Small intestine (tissue), 7 donors: Measurements from ENCODE around the gene ADCY7. TPM values are rescaled to one million over a fixed set of nuclear protein-coding genes. Genes with fewer than 3 reads are reported as not detected.

Experiments
- DNase-seq, 2 donors: peaks; one replicate each; pipeline versions ENCODE4 v3.0.0 to v3.0.0-alpha.2; 2013
- FAIRE-seq: peaks from 2 replicates; lab custom pipeline; 2012; peaks lifted over from hg19 to GRCh38; lab: Jason Lieb, UNC
- H3K27ac ChIP-seq, 3 donors: one replicate each; pipeline ENCODE4 v1.5.1; 2013; ENCODE audit warnings: low read length in 2 of 3, mild to moderate bottlenecking in 2 of 3, control low read depth in 1 of 3, inconsistent platforms in 1 of 3, low read depth in 1 of 3, moderate library complexity in 1 of 3
- H3K27me3 ChIP-seq, 3 donors: one replicate each; pipeline ENCODE4 v1.6.1; 2013; ENCODE audit warnings: low read length in 3 of 3, inconsistent platforms in 1 of 3; ENCODE audit not compliant: control insufficient read depth in 3 of 3, insufficient read depth in 3 of 3
- H3K36me3 ChIP-seq, 3 donors: one replicate each; pipeline ENCODE4 v1.6.1; 2013; ENCODE audit warnings: low read length in 3 of 3, inconsistent platforms in 1 of 3, low read depth in 1 of 3, mild to moderate bottlenecking in 1 of 3, moderate library complexity in 1 of 3; ENCODE audit not compliant: control insufficient read depth in 3 of 3, insufficient read depth in 2 of 3
- H3K4me1 ChIP-seq, 3 donors: one replicate each; pipeline ENCODE4 v1.6.1; 2013; ENCODE audit warnings: low read length in 2 of 3, inconsistent platforms in 1 of 3, low read depth in 1 of 3, mild to moderate bottlenecking in 1 of 3, moderate library complexity in 1 of 3; ENCODE audit not compliant: control insufficient read depth in 3 of 3, insufficient read depth in 2 of 3
- H3K4me3 ChIP-seq, 3 donors: one replicate each; pipeline ENCODE4 v1.5.1; 2013; ENCODE audit warnings: low read length in 3 of 3, control low read depth in 1 of 3, inconsistent platforms in 1 of 3, low read depth in 1 of 3, mild to moderate bottlenecking in 1 of 3, moderate library complexity in 1 of 3
- H3K9me3 ChIP-seq, 2 donors: one replicate each; pipeline ENCODE4 v1.6.1; 2013; ENCODE audit warnings: low read depth in 1 of 2, low read length in 1 of 2; ENCODE audit not compliant: control insufficient read depth in 2 of 2, insufficient read depth in 1 of 2
- WGBS, 3 donors: extraction: QIAGEN DNeasy Blood & Tissue Kit; methylation state at CpG; one replicate each; pipeline ENCODE4 v1.1.7; 2013; 5-methylcytosine and 5-hydroxymethylcytosine counted together
- polyA plus RNA-seq, 4 donors: library from polyadenylated mRNA; stranded (reverse) in 3 of 4; unstranded in 1 of 4; fragments of 200-250 nt in 3 of 4; fragments of 120-200 nt in 1 of 4; gene quantifications; one replicate each; pipeline versions ENCODE4 v1.2.1 to v1.2.3, GENCODE V29; 2013
- donor health status: healthy with polysubstance abuse.
- donor health status: control.
- donor health status: control.
- donor health status: Bipolar disorder and iron deficiency.
- donor health status: healthy.

ADCY7 gene
- polyA plus RNA-seq, 4 donors, result 0.45 to 7.3 (median 3.4) TPM

DNA sequence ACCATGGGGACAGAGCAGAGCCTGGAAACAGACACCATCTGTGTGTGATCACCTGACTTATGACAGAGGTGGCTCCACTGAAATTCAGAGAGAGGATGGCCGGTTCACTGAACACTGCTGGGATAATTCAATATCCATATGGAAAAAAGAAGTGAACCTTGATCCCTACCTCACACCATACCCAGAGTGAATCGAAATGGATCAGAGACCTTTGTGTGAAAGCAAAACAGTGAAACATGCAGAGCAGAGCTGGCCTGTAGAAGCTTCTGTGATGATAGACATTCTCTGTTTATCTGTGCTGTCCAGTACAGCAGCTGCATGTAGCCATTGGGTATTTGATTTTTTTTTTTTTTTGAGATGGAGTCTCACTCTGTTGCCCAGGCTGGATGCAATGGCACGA, 20.3 kb downstream of the ADCY7 start:
- Histone ChIP-seq H3K9me3 (peaks cover 0 to 7% of the 10 kb centered on the region in 2 donors), H3K27ac (no peak overlapping the region), H3K4me3 (no peak overlapping the region), H3K36me3 (peaks cover 0 to 3% (median 0%) of the 10 kb centered on the region in 3 donors), H3K27me3 (no peaks in the 10 kb centered on the region), H3K4me1 (peaks cover 2 to 9% (median 9%) of the 10 kb centered on the region in 3 donors)
- FAIRE-seq (no peak), DNase-seq (no peak)
- 94 to 99% (median 95%) methylated on average over 3 of the region's 3 CpGs for WGBS, 3 donors

DNA sequence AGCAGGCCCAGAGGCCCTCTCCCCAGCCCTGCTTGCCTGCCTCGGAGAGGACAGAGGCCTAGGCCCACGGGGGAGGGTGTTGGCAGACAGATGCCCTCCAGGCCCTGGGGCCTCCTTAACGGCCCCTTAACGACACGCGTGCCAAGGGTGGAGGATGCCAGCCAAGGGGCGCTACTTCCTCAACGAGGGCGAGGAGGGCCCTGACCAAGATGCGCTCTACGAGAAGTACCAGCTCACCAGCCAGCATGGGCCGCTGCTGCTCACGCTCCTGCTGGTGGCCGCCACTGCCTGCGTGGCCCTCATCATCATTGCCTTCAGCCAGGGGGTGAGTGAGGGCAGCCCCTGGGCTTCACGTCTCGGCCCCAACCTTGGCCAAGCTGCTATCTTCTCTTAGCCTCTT, 21.7 kb downstream of the ADCY7 start:
- Histone ChIP-seq H3K4me3 (no peak overlapping the region), H3K4me1 (peaks cover 0 to 9% (median under 1%) of the 10 kb centered on the region in 3 donors), H3K27ac (no peak overlapping the region), H3K9me3 (peaks cover 0 to 7% of the 10 kb centered on the region in 2 donors), H3K27me3 (no peaks in the 10 kb centered on the region), H3K36me3 (peaks cover 0 to 3% (median 0%) of the 10 kb centered on the region in 3 donors)
- DNase-seq (no peak), FAIRE-seq (no peak)
- WGBS, 3 donors, result 89 to 93% (median 92%) methylated on average over 10 to 17 of the region's 17 CpGs

DNA sequence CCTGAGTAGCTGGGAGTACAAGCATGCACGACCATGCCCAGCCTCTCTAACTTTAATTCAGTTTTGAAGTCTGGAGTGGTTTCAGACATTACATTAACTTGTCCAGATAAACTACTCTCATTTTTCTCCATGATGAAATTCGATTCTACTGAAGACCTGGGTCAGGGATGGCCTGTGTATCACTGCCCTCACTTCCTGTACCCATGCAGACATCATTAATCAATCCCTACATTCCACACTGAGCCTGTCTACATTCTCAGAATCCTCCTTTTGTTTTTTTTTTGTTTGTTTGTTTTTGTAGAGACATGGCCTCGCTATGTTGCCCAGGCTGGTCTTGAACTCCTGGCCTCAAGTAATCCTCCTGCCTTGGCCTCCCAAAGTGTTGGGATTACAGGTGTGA, 22.6 kb downstream of the ADCY7 start:
- H3K27me3 ChIP-seq, result no peaks in the 10 kb centered on the region
- DNase-seq (no peak), FAIRE-seq (no peak)
- H3K4me3 ChIP-seq, result no peak overlapping the region
- no peak overlapping the region for H3K27ac ChIP-seq
- peaks cover 0 to 8% (median 0%) of the 10 kb centered on the region in 3 donors for H3K36me3 ChIP-seq
- peaks cover 0 to under 1% (median 0%) of the 10 kb centered on the region in 3 donors for H3K4me1 ChIP-seq
- H3K9me3 ChIP-seq, result peaks cover 0 to 7% of the 10 kb centered on the region in 2 donors
- WGBS, 3 donors, result 72 to 84% (median 79%) methylated on average over 3 of the region's 3 CpGs

DNA sequence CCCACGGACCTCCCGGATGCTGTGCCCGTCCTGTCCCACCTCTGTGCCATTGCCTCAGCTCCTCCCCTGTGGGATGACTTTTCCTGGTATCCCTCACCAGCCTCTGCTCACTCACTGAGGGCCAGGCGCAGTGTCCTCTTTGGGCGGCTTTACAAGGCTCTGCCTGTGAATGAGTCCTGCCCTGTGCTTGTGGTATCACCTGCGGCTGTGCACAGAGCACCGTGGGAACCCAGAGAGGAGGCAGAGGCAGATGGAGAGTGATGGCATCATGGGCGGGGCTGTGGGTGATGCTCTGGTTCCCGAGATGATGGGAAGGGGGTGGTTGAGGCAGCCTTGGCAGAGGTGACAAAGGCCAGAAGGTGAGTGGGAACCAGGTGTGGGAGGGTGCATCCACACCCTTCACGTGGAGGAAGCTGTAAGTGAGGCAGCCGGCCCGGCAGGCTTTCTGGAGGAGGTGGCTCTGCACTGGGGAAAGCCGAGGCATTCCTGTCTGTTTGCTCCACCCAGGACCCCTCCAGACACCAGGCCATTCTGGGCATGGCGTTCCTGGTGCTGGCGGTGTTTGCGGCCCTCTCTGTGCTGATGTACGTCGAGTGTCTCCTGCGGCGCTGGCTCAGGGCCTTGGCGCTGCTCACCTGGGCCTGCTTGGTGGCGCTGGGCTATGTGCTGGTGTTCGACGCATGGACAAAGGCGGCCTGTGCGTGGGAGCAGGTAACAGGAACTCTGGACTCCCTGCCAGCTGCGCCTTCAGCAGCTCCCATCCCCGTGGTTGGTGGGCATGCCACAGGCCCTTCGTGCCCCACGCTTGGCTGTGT, 23.8 kb downstream of the ADCY7 start:
- FAIRE-seq (no peak), DNase-seq (no peak)
- no peaks in the 10 kb centered on the region for H3K4me1 ChIP-seq
- H3K27ac ChIP-seq, result no peak overlapping the region
- H3K36me3 ChIP-seq, result peaks cover 0 to 12% (median 0%) of the 10 kb centered on the region in 3 donors
- H3K4me3 ChIP-seq, result no peak overlapping the region
- H3K9me3 ChIP-seq, result peaks cover 0 to 7% of the 10 kb centered on the region in 2 donors
- 83 to 90% (median 88%) methylated on average over 30 of the region's 30 CpGs for WGBS, 3 donors
- H3K27me3 ChIP-seq, result no peaks in the 10 kb centered on the region

DNA sequence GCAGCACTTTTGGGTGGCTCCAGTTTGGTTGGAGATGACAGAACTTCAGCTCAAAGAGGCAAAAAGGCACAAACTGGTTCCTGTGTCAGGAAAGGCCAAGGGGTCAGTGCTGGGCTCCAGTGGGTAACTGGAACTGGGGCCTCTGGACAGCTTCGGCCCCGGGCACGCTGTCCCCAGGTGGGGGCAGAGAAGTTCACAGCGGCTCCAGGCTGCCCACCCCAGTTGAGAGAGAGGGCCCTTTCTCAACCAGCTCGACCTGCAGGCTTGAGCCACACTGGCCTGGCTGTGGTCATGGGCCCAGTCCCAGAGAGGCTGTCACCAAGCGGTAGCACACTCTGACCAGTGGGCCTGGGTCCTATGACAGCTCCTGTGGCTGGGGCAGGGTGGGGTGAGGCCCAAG, 24.5 kb downstream of the ADCY7 start:
- peaks cover 0 to 7% of the 10 kb centered on the region in 2 donors for H3K9me3 ChIP-seq
- no peak for FAIRE-seq
- no peak overlapping the region for H3K4me3 ChIP-seq
- 95 to 98% (median 95%) methylated on average over 6 of the region's 6 CpGs for WGBS, 3 donors
- peaks cover 0 to 15% (median 0%) of the 10 kb centered on the region in 3 donors for H3K36me3 ChIP-seq
- no peak overlapping the region for H3K27ac ChIP-seq
- DNase-seq, result no peak
- H3K4me1 ChIP-seq, result no peaks in the 10 kb centered on the region
- H3K27me3 ChIP-seq, result no peaks in the 10 kb centered on the region

DNA sequence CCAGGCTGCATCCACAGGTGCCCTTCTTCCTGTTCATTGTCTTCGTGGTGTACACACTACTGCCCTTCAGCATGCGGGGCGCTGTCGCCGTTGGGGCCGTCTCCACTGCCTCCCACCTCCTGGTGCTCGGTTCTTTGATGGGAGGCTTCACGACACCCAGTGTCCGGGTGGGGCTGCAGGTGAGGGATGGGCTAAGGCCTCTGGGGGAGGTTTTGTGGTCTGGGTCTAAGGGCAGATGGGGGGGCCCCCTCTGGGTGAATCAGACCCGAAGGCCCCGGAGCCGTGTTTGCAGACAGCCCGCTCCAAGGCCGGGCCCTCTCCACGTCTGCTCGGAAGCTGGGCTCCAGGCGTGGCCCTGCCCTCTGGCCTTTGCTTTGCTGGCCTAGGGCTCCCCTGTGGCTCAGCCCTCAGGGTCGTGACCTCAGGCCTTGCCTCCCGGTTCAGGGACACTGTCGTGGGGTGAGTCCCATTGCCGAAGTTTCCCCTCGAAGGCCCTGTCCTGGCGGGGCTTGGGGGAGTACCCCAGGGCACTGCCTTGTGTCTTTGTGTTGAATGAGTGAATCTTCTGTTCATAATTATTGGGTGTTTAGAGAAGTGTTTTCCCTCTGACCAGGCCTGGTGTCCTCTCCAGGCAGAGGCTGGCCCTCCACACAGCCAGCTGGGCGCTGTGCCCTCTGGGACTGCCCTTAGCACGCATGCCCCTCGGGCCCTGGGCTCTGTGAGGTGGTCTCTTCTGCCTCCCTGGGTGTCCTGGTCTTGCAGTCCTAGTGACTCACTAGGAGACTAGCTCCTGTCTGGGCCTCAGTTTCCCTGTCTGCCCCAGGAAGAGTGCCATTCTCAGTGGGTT, 25.6 kb downstream of the ADCY7 start:
- H3K4me3 ChIP-seq, result no peak overlapping the region
- H3K36me3 ChIP-seq, result peaks cover 0 to 15% (median 0%) of the 10 kb centered on the region in 3 donors
- H3K9me3 ChIP-seq, result no peaks in the 10 kb centered on the region
- no peak overlapping the region for H3K27ac ChIP-seq
- no peak for DNase-seq
- FAIRE-seq, result no peak
- H3K27me3 ChIP-seq, result no peaks in the 10 kb centered on the region
- H3K4me1 ChIP-seq, result no peaks in the 10 kb centered on the region
- WGBS, 3 donors, result 78 to 84% (median 80%) methylated on average over 25 to 26 of the region's 26 CpGs

DNA sequence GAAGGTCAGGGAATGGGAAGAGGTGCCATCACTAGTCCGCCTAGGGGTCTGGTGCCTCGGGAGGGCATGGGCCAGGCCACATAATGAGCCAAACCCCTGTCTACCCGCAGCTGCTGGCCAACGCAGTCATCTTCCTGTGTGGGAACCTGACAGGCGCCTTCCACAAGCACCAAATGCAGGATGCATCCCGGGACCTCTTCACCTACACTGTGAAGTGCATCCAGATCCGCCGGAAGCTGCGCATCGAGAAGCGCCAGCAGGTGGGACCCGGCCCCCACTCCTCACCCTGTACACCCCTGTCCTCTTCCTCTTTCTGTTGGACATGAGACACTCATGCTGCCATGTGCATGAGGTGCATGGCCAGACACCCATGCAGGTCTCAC, 26.2 kb downstream of the ADCY7 start:
- DNase-seq (no peak), FAIRE-seq (no peak)
- 90 to 97% (median 94%) methylated on average over 12 of the region's 12 CpGs for WGBS, 3 donors
- Histone ChIP-seq H3K27me3 (no peaks in the 10 kb centered on the region), H3K4me1 (peaks cover 0 to 5% (median 0%) of the 10 kb centered on the region in 3 donors), H3K36me3 (peaks cover 0 to 15% (median 0%) of the 10 kb centered on the region in 3 donors), H3K27ac (no peak overlapping the region), H3K9me3 (no peaks in the 10 kb centered on the region), H3K4me3 (no peak overlapping the region)

DNA sequence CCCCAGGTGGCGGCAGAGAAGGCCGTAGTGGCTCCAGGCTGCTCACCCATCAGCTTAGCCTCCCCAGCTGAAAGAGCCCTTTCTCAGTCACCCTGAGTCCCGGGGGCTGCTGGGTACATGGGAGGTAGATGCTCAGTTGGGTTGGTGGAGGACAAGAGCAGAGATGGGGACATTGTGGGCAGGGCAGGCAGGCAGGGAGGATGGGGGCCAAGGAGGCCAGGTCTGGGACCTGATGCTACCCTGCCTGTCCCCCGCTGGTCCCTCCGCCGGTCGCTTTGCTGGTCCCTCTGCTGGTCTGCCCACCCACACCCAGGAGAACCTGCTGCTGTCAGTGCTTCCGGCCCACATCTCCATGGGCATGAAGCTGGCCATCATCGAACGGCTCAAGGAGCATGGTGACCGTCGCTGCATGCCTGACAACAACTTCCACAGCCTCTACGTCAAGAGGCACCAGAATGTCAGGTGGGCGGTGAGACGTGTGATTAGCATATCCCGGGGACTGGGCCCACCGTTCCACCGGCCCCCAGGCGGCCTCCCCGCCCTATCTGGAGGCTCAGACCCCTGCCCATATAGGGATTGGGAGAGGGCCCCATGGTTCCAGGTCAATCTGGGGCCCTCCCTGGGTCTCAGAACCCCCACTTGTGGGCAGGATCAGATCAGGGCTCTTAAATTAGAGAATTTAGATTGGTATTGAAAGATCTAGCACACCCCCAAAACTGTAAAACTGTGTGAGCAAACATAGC, 26.9 kb downstream of the ADCY7 start:
- no peaks in the 10 kb centered on the region for H3K27me3 ChIP-seq
- 89 to 92% (median 90%) methylated on average over 19 to 20 of the region's 20 CpGs for WGBS, 3 donors
- FAIRE-seq (no peak), DNase-seq (no peak)
- H3K36me3 ChIP-seq, result peaks cover 0 to 15% (median 0%) of the 10 kb centered on the region in 3 donors
- H3K9me3 ChIP-seq, result no peaks in the 10 kb centered on the region
- H3K27ac ChIP-seq, result no peak overlapping the region
- no peak overlapping the region for H3K4me3 ChIP-seq
- peaks cover 0 to 8% (median 0%) of the 10 kb centered on the region in 3 donors for H3K4me1 ChIP-seq
